ENCODE results near the gene MFN1.
A peak's percentile ranks its signal among the peaks of the same experiment; 100 is the strongest.

DNA sequence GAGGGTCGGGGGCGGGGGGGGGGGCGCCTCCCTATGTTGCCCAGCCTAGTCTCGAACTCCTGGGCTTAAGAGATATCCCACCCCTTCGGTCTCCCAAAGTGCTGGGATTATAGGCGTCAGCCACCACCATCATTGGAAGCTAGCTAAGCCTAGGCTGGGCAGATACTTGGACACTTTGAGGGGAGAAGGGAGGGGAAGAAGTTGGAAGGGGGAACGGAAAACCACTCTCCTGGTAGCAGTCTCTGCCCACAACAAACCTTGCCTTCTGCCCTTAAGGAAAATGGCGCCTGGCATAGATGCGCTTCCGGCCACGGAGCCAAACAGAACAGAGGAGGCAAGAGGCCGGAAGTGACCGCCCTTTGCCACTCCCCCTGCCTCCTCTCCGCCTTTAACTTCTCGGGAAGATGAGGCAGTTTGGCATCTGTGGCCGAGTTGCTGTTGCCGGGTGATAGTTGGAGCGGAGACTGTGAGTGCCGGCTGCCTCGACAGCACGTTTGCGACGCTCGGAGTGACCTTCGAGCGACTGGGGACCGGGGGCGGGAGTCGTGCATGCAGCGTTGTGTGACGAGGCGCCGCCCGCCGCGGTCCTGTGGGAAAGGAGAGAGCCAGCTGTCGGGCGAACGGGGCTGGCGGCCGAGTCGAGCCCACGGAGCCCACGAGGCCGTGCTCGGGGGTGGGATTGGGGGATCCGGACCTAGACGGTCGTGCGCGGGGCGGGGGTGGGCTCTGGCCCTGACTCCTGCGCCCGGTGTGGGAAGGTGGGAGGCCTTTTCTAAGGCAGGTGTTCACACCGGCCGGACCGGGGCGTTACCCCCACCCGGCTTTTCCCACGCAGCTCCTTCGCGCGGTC, at the start of gene MFN1:
- TF ChIP-seq, protein P1, sequence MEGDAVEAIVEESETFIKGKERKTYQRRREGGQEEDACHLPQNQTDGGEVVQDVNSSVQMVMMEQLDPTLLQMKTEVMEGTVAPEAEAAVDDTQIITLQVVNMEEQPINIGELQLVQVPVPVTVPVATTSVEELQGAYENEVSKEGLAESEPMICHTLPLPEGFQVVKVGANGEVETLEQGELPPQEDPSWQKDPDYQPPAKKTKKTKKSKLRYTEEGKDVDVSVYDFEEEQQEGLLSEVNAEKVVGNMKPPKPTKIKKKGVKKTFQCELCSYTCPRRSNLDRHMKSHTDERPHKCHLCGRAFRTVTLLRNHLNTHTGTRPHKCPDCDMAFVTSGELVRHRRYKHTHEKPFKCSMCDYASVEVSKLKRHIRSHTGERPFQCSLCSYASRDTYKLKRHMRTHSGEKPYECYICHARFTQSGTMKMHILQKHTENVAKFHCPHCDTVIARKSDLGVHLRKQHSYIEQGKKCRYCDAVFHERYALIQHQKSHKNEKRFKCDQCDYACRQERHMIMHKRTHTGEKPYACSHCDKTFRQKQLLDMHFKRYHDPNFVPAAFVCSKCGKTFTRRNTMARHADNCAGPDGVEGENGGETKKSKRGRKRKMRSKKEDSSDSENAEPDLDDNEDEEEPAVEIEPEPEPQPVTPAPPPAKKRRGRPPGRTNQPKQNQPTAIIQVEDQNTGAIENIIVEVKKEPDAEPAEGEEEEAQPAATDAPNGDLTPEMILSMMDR (IDR thresholded peaks at IDR 0.05), result no peak
- peak; percentile 77 to 88 (median 84) for TF ChIP-seq POLR2A (IDR thresholded peaks at IDR 0.05)
